ENCODE measurements around the gene AGPS.
"Not testable (repeated sequence)": the region's sequence is repeated elsewhere in the genome, so short reads cannot be mapped to it uniquely, and the experiment has no call there.

The AGPS gene

DNA sequence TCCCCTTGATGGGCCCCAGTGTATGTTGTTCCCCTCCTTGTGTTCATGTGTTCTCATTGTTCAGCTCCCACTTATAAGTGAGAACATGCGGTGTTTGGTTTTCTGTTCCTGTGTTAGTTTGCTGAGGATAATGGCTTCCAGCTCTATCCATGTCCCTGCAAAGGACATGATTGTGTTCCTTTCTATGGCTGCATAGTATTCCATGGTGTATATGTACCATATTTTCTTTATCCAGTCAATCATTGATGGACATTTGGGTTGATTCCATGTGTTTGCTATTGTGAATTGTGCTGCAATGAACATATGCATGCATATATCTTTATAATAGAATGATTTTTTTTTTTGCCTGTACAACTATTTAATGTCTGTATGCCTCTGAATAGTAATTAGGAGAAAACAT lies 31.5 kb downstream of the AGPS start:
- DNase-seq = not testable (repeated sequence)

DNA sequence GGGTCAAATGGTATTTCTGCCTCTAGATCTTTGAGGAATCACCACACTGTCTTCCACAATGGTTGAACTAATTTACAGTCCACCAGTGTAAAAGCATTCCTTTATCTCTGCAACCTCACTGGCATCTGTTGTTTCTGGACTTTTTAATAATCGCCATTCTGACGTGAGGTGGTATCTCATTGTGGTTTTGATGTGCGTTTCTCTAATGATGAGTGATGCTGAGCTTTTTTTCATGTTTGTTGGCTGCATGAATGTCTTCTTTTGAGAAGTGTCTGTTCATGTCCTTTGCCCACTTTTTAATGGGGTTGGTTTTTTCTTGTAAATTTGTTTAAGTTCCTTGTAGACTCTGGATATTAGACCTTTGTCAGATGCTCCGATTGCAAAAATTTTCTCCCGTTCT lies 32.0 kb downstream of the AGPS start:
- DNase-seq = not testable (repeated sequence)

DNA sequence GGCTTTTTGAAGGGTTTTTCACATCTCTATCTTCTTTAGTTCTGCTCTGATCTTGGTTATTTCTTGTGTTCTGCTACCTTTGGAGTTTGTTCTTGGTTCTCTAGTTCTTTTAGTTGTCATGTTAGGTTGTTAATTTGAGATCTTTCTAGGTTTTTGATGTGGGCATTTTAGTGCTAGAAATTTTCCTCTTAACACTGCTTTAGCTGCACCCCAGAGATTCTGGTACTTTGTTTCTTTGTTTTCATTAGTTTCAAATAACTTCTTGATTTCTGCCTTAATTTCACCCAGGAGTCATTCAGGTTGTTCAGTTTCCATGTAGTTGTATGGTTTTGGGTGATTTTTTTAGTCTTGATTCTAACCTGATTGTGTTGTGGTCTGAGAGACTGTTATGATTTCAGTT lies 34.7 kb downstream of the AGPS start:
- no peak for DNase-seq

DNA sequence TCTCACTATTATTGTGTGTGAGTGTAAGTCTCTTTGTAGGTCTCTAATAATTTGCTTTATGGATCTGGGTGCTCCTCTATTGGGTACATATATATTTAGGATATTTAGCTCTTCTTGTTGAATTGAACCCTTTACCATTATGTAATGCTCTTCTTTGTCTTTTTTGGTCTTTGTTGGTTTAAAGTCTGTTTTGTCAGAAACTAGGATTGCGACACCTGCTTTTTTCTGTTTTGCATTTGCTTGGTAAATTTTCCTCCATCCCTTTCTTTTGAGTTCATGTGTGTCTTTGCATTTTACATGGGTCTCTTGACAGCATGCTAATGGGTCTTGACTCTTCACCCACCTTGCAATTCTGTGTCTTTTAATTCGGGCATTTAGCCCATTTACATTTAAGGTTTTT lies 35.4 kb downstream of the AGPS start:
- DNase-seq = not testable (repeated sequence)

DNA sequence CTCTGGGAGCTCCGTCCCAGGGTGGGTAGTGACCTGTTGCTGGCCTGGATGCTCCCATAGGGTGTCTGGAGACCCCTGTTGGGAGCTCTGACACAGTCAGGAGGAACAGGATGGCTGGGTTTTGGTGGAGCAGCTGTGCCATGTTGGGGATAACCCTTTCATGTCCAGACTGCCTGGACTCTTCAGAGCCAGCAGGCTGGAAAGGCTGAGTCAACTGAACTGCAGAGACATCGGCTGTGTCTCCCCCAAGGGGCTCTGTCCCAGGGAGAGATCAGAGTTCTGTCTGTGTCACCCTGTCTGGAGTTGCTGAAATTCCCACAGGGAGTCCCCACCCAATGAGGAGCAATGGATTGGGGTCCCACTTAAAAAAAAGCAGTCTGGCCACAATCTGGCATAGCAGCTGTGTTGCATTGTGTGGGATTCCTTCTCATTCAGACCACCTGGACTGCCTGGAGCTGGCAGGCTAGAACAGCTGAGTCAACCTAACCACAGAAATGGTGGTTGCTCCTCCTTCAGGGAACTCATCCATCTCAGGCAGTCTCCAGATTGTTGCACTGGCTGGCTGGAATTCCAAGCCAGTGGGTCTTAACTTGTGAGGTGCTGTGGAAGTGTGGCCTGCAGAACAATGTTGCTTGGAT lies 37.2 kb downstream of the AGPS start:
- no peak for DNase-seq

- no peak for DNase-seq
These were observed 37.8 kb downstream of the AGPS start for GRCh38 chr2:177430411-177430810.

DNA sequence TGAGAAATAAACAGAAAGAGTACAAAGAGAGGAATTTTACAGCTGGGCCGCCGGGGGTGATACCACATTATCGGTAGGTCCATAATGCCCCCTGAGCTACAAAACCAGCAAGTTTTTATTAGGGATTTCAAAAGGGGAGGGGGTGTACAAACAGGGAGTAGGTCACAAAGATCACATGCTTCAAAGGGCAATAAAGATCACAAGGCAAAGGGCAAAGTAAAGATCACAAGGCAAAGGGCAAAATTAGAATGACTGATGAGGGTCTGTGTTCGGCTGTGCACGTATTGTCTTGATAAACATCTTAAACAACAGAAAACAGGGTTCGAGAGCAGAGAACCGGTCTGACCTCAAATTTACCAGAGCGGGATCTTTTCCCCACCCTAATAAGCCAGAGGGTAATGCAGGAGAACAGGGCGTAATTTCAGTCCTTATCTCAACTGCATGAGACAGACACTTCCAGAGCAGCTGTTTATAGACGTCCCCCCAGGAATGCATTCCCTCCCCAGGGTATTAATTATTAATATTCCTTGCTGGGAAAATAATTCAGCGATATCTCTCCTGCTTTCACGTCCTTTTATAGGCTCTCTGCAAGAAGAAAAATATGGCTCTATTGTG lies 38.6 kb downstream of the AGPS start:
- not testable (repeated sequence) for DNase-seq

DNA sequence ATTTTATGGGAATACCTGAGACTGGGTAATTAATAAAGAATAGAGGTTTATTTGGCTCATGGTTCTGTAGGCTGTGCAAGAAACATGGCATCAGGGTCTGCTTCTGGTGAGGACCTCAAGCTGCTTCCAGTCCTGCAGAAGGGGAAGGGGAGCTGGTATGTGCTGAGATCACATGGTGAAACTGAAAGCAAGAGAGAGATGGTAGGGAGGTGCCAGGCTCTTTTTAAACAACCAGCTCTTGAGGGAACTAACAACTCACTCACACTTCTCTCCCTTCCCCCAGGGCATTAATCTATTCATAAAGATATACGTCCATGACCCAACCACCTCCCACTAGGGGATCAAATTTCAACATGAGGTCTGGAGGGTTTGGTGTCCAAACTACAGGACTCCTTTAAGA lies 40.1 kb downstream of the AGPS start:
- DNase-seq = no peak

DNA sequence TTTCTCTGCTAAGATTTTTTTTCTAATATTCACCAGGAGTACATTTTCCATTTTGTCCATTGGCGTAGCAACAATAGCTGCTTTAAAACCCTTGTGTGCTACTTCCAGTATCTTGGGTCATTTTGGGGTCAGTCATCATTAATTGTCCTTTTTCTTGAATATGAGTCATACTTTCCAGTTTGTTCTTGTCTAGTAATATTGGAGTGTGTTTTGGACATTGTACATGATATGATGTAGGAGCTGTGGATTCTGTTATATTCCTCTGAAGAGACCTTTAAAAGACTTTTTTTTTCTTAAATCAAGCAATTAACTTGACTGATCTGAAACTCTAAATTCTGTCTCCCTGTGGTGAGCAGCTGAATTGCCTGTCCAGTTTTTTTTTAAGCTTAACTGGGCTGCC lies 40.8 kb downstream of the AGPS start:
- DNase-seq = no peak

GRCh38 chr2:177434475-177434874 lies 41.9 kb downstream of the AGPS start:
- DNase-seq = no peak

DNA sequence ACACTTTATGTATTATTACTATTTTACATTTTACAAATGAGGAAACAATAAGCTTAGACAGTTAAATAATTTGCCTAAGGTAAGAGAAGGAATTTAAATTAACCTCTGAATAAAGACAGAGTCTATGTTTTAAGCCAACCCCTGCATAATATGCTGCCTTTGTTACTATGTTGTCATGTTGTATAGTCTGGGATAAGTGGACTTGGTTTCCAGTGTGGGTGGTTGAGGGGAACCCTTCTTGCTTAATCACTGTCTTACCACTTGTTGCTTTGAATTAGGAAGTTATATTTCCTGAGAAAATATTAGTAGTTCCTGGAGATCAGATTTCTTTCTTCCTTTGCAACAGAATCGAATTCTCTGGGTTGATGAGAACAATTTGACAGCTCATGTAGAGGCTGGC lies 52.6 kb downstream of the AGPS start:
- no peak for DNase-seq

GRCh38 chr2:177448031-177448430 lies 55.5 kb downstream of the AGPS start:
- no peak for DNase-seq

- DNase-seq = no peak
These were observed 56.6 kb downstream of the AGPS start for GRCh38 chr2:177449159-177449558.

GRCh38 chr2:177455187-177455586 lies 62.6 kb downstream of the AGPS start:
- no peak for DNase-seq

DNA sequence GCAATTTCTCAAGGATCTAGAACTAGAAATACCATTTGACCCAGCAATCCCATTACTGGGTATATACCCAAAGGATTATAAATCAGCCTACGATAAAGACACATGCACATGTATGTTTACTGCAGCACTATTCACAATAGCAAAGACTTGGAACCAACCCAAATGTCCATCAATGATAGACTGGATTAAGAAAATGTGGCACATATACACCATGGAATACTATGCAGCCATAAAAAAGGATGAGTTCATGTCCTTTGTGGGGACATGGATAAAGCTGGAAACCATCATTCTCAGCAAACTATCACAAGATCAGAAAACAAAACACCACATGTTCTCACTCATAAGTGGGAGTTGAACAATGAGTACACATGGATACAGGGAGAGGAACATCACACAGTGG lies 67.2 kb downstream of the AGPS start:
- DNase-seq = not testable (repeated sequence)

DNA sequence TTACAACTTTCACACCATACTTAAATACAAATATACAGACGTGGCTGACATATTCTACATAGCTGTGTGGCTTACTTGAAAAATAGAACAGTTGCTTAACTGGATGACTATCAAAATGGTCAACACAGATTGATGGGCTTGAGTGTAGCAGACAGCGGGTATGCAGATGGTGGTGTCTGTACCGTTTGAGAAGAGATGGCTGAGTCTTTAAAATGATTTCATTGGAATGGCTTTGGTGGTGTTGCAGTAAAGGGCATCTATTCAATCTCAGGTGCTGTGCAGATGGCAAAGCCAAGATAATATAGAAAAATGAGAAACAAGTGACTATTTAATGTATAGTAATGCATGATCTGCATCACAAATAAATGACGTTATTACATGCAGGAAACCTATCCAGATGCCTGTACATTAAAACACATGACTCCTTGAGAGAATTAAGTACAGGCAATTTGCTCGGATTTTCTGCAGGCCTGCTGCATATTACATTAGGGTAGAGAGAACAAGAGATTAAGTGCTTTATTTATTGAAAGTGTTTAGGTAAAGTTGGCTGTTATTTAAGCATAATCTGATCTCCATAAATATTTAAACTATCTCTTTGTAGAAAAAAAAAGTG lies 68.5 kb downstream of the AGPS start:
- no peak for DNase-seq

GRCh38 chr2:177464549-177464948 lies 72.0 kb downstream of the AGPS start:
- no peak for DNase-seq

DNA sequence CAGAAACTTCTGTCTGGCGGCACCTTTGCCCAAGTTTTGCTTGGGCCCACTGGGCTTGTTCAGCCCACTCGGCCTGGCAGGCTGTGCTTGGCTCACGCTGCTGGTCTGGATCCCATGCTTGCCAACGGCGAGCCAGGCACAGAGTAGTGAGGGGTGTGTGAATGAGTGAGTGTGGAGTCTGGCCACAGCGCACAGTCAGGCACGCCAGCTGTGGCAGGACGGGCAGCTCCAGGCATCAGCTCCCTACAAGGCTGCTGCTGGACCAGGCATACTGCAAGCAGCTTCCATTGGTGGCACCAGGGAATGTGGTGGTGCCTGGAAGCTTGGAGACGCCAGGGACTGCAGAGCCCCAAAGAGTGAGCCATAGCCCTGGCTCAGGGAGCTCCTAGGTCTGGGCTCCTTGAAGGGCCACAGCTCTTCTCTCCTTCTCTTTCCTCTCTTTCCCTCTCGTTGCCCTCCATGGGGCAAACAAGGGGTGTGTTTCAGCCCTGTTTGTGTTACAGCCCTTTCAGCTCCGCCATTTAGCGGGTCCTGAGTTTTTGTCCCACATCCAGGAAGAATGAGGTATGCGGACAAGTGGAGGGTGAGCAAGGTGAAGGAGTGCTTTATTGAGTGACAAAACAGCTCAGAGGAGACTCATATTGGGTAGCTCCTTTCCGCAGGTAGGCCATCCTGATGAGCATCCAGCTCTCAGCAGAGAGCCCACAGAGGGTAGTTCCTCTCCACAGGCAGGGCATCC lies 73.0 kb downstream of the AGPS start:
- no peak for DNase-seq

GRCh38 chr2:177466337-177467195 lies 74.0 kb downstream of the AGPS start:
- DNase-seq = no peak

GRCh38 chr2:177467646-177468045 lies 75.1 kb downstream of the AGPS start:
- DNase-seq = no peak

DNA sequence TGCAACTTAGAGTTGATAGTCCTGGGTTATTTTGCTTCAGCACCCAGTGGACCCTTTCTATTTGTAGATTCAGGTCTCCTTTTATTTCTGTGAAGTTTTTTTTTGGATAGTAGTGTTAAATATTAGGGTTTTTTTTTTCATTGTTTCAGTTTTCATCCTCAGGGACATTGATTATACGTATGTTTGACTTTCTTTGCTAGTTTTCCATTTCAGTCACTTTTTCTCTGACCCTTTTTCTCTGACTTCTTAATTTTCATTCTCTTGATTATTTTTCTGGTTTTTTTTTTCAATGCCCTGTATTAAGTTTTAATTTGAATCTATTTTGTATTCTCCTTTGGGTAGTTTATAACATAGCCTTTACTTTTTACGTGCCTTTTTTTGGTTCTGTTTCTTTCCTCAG lies 79.4 kb downstream of the AGPS start:
- no peak for DNase-seq

DNA sequence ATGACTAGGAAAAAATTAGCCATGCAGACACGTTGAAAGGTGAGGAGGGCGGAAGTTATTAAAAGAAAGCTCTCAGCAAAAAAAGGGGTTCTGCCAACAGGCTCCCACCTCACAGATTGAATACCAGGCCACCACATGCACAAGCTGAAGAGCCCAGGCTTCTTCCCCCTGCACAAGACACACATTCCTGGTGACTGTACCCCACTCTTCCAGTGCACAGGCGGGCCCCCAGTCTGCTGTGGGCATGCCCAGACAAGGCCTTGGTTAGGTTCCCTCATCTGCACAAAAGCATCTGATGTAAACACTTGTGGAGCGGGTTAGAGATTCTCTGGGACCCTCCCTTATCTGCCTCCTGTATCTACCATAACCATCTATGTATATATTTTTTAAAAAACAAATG lies 81.7 kb downstream of the AGPS start:
- DNase-seq = no peak

DNA sequence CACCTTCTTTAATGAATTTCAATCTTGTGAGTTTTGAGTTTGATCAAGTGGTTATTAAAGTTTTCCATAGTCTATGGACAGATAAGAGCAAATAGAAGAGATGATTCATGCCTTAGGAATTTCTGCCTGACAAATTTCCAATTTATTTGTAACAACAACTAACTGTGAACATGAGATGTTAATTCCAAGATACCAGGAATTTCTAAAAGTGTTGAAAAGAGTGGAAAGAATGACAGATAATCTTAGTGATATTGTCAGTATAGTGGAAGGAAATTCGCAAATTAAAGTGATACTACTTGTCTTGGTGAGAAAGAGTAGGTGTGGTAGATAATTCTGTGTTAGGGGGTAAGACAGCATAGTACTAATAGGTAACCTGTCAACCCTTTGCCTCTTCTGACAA lies 82.4 kb downstream of the AGPS start:
- no peak for DNase-seq
